Prostate gland (tissue), 2 donors: ENCODE measurements around the gene SEMA6D.

Experiments used
- POLR2A ChIP-seq: fragments of 450-650 bp; IDR thresholded peaks from one replicate; pipeline ENCODE4 v1.6.1; 2016; ENCODE audit warnings: antibody characterized with exemption, mild to moderate bottlenecking
- POLR2AphosphoS5 ChIP-seq: sonication (generic); formaldehyde crosslinking; IDR thresholded peaks from one replicate; pipeline ENCODE4 v1.6.1; 2017; ENCODE audit warnings: antibody characterized with exemption
- TF ChIP-seq, protein P1 (sequence below), 4 experiments: fragments of 200-600 bp in 2 of 4; fragments of 450-650 bp in 2 of 4; sonication (generic) in 2 of 4; IDR thresholded peaks; 1 replicate in 3 of 4; 2 replicates in 1 of 4; pipeline ENCODE4 v1.5.1; 2016 to 2019; ENCODE audit warnings: antibody characterized with exemption in 4 of 4, mild to moderate bottlenecking in 2 of 4, moderate library complexity in 2 of 4

DNA sequence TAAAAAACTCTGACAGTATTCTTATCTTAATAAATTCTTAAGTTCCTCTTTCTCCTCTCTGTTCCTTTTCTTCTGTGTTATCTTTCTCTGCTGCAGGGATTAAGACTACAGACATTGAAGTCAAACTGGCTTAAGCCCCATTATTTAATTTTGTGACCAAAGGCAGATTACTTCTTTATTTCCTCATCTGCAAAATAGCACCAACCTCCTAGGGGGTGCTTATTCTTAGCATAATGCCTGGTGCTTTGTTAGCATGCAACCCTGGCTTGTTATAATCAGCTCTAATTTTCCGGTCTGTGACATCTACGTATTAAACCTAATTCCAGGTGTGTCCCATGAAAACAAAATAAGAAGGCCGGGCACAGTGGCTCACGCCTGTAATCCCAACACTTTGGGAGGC lies 23.8 kb downstream of the SEMA6D start:
- no peak for TF ChIP-seq POLR2A
- TF ChIP-seq, protein P1, sequence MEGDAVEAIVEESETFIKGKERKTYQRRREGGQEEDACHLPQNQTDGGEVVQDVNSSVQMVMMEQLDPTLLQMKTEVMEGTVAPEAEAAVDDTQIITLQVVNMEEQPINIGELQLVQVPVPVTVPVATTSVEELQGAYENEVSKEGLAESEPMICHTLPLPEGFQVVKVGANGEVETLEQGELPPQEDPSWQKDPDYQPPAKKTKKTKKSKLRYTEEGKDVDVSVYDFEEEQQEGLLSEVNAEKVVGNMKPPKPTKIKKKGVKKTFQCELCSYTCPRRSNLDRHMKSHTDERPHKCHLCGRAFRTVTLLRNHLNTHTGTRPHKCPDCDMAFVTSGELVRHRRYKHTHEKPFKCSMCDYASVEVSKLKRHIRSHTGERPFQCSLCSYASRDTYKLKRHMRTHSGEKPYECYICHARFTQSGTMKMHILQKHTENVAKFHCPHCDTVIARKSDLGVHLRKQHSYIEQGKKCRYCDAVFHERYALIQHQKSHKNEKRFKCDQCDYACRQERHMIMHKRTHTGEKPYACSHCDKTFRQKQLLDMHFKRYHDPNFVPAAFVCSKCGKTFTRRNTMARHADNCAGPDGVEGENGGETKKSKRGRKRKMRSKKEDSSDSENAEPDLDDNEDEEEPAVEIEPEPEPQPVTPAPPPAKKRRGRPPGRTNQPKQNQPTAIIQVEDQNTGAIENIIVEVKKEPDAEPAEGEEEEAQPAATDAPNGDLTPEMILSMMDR (IDR thresholded peaks at IDR 0.05): no peak
- no peak for TF ChIP-seq POLR2AphosphoS5
